CD4-positive, alpha-beta memory T cell (primary cell): ENCODE measurements around the gene FAM227B. TPM values are rescaled to one million over a fixed set of nuclear protein-coding genes. Genes with fewer than 3 reads are reported as not detected.

Experiments
- CTCF ChIA-PET: fragments of 350-600 bp; sonication (Branson Sonifier 250); formaldehyde crosslinking; loops from one replicate; lab custom pipeline; 2021; ENCODE audit warnings: inconsistent platforms; ENCODE audit not compliant: partially characterized antibody; lab: Charles Lee
- POLR2A ChIA-PET: fragments of 350-600 bp; sonication (Branson Sonifier 250); formaldehyde crosslinking; loops from one replicate; lab custom pipeline; 2021; ENCODE audit not compliant: partially characterized antibody; lab: Charles Lee
- DNase-seq, 5 donors: peaks; one replicate each; pipeline versions ENCODE4 v3.0.0 to v3.0.0-alpha.2; 2020 to 2022; ENCODE audit warnings: mixed read lengths in 1 of 5
- H3K27ac ChIP-seq: one replicate; pipeline ENCODE4 v1.7.0; 2013; ENCODE audit warnings: low read depth, low read length
- H3K27me3 ChIP-seq: 2 replicates; pipeline ENCODE4 v1.7.0; 2013; ENCODE audit warnings: mild to moderate bottlenecking, low read length, moderate library complexity; ENCODE audit not compliant: insufficient read depth
- H3K36me3 ChIP-seq: 2 replicates; pipeline ENCODE4 v1.7.0; 2013; ENCODE audit warnings: mild to moderate bottlenecking, low read length, moderate library complexity; ENCODE audit not compliant: insufficient read depth
- H3K4me1 ChIP-seq: 2 replicates; pipeline ENCODE4 v1.7.0; 2013; ENCODE audit warnings: mild to moderate bottlenecking, low read length, moderate library complexity; ENCODE audit not compliant: insufficient read depth
- H3K4me3 ChIP-seq, 2 donors: one replicate each; pipeline ENCODE4 v1.7.0; 2013; ENCODE audit warnings: low read length in 2 of 2, mild to moderate bottlenecking in 1 of 2
- H3K9me3 ChIP-seq, 2 donors: one replicate each; pipeline ENCODE4 v1.7.0; 2013; ENCODE audit warnings: low read length in 2 of 2, control low read depth in 1 of 2; ENCODE audit not compliant: control insufficient read depth in 1 of 2
- H3K27ac Mint-ChIP-seq, 7 donors: one replicate each; pipeline ENCODE4 v1.8.0; 2020 to 2021; ENCODE audit warnings: mixed read lengths in 7 of 7, mild to moderate bottlenecking in 6 of 7, inconsistent platforms in 3 of 7, moderate library complexity in 3 of 7
- H3K27me3 Mint-ChIP-seq, 2 donors: one replicate each; pipeline ENCODE4 v1.8.0; 2020 to 2021; ENCODE audit warnings: mixed read lengths in 2 of 2
- H3K36me3 Mint-ChIP-seq, 2 donors: one replicate each; pipeline ENCODE4 v1.8.0; 2020 to 2021; ENCODE audit warnings: mixed read lengths in 2 of 2, inconsistent platforms in 1 of 2, mild to moderate bottlenecking in 1 of 2
- H3K4me1 Mint-ChIP-seq, 4 donors: one replicate each; pipeline ENCODE4 v1.8.0; 2020 to 2021; ENCODE audit warnings: mixed read lengths in 4 of 4, mild to moderate bottlenecking in 1 of 4
- H3K4me3 Mint-ChIP-seq, 8 donors: one replicate each; pipeline ENCODE4 v1.8.0; 2020 to 2021; ENCODE audit warnings: mixed read lengths in 8 of 8, mild to moderate bottlenecking in 7 of 8, moderate library complexity in 6 of 8, inconsistent platforms in 3 of 8
- H3K9me3 Mint-ChIP-seq, 8 donors: one replicate each; pipeline ENCODE4 v1.8.0; 2020 to 2021; ENCODE audit warnings: mixed read lengths in 8 of 8, mild to moderate bottlenecking in 5 of 8, inconsistent platforms in 3 of 8, moderate library complexity in 1 of 8
- intact Hi-C: fragments of 100-400 bp; cut with micrococcal nuclease; formaldehyde crosslinking; loops from one replicate; pipeline ENCODE4 v1.15.1; 2023
- polyA plus RNA-seq, 2 donors: library from polyadenylated mRNA; unstranded; fragments of 300-500 nt; fragmentation: Illumina TruSeq; gene quantifications; one replicate each; pipeline ENCODE4 v1.2.3, GENCODE V29; 2021
- total RNA-seq, 2 experiments: library from RNA; stranded (reverse); gene quantifications; one replicate each; pipeline ENCODE4 v1.2.3, GENCODE V29; 2021

The FAM227B gene
- total and polyA plus RNA-seq, 4 experiments from 2014 or later: 11.5 to 18.4 (median 13.2) TPM

DNA sequence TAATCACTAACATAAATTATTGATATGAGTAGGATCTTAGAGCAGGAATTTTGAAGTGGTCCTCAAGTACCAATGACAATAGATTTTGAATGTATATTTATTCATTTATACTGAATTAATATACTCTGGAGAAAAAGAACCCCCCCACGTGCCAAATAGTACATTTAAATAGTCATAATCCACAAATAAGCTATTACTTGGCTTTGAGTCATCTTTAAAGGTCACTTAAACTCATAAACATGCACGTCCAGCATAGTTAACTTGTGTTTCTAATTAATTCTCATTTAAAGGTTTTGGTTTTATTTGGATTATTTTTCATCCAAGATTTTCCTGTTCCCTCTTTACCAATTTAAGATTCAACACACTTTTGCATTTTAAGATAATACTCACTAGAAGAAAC is 162.5 kb downstream of the FAM227B start:
- H3K9me3 Mint-ChIP-seq: no peaks in the 10 kb centered on the region
- H3K27ac Mint-ChIP-seq: no peak overlapping the region
- H3K36me3 Mint-ChIP-seq: no peaks in the 10 kb centered on the region
- intact Hi-C loops: no loop called here
- Histone ChIP-seq H3K27me3 (no peaks in the 10 kb centered on the region), H3K4me3 (no peak overlapping the region), H3K4me1 (no peaks in the 10 kb centered on the region), H3K27ac (no peak overlapping the region), H3K9me3 (no peaks in the 10 kb centered on the region), H3K36me3 (no peaks in the 10 kb centered on the region)
- H3K4me1 Mint-ChIP-seq: no peaks in the 10 kb centered on the region
- H3K27me3 Mint-ChIP-seq: peaks cover 10 to 12% of the 10 kb centered on the region in 2 donors
- POLR2A ChIA-PET: no interaction called here
- DNase-seq: no peak
- H3K4me3 Mint-ChIP-seq: no peak overlapping the region
- CTCF ChIA-PET: no interaction called here

- Mint-ChIP-seq H3K4me1 (no peaks in the 10 kb centered on the region), H3K4me3 (no peak overlapping the region), H3K27ac (no peak overlapping the region), H3K9me3 (no peaks in the 10 kb centered on the region), H3K36me3 (no peaks in the 10 kb centered on the region), H3K27me3 (peaks cover 10 to 12% of the 10 kb centered on the region in 2 donors)
- Histone ChIP-seq H3K27me3 (no peaks in the 10 kb centered on the region), H3K4me1 (no peaks in the 10 kb centered on the region), H3K9me3 (no peaks in the 10 kb centered on the region), H3K27ac (no peak overlapping the region), H3K4me3 (no peak overlapping the region), H3K36me3 (no peaks in the 10 kb centered on the region)
- intact Hi-C loops: no loop called here
- DNase-seq: no peak
- CTCF ChIA-PET: no interaction called here
- POLR2A ChIA-PET: no interaction called here
Measured at GRCh38 chr15:49456166-49456565, 164.5 kb downstream of the FAM227B start.

DNA sequence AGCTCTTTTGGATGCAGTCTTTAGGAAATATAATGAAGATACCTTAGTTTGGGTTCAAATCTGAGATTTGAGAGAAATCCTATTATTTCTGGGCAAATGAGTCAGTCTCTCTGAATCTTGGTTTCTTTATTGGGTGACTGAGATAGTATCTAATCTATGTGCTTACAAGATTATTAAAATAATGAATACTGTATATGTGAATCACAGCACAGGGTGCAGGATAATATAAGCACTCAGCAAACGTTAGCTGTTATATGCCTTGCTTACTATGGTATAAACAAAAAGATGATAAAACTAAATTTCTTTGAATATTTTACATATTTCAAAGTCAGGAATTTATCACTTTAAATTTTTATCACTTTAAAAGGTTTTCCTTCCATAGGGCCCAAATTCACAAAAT is 168.0 kb downstream of the FAM227B start:
- POLR2A ChIA-PET: no interaction called here
- Mint-ChIP-seq H3K36me3 (no peaks in the 10 kb centered on the region), H3K4me1 (no peaks in the 10 kb centered on the region), H3K27me3 (peaks cover 10 to 14% of the 10 kb centered on the region in 2 donors), H3K9me3 (no peaks in the 10 kb centered on the region), H3K4me3 (no peak overlapping the region), H3K27ac (no peak overlapping the region)
- Histone ChIP-seq H3K27me3 (no peaks in the 10 kb centered on the region), H3K9me3 (no peaks in the 10 kb centered on the region), H3K36me3 (no peaks in the 10 kb centered on the region), H3K4me3 (no peak overlapping the region), H3K4me1 (no peaks in the 10 kb centered on the region), H3K27ac (no peak overlapping the region)
- no peak for DNase-seq
- CTCF ChIA-PET: no interaction called here
- intact Hi-C loops: no loop called here

DNA sequence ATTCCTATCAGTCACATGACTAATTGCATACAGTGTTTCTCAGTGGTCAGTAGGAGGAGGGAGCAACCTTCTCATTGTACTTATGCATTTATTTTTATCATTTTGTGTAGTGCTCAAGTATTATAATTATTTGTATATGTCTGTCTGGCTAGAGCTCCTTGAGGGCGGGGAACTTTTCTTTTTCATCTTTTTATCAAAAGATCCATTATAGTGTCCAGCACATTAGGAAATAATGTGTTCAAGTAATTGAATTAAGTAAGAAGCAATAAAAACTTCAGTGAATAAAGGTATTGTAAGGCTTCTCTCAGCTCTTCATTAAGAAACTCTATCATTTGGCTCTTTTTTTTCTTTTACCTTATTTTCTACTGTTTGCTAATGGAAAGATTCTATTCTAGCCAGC is 178.8 kb downstream of the FAM227B start:
- H3K9me3 ChIP-seq: no peaks in the 10 kb centered on the region
- no peaks in the 10 kb centered on the region for H3K27me3 ChIP-seq
- H3K4me3 Mint-ChIP-seq: no peak overlapping the region
- H3K4me1 ChIP-seq: no peaks in the 10 kb centered on the region
- peaks cover 0 to 12% (median 3%) of the 10 kb centered on the region in 4 donors for H3K4me1 Mint-ChIP-seq
- H3K27ac ChIP-seq: no peak overlapping the region
- H3K9me3 Mint-ChIP-seq: no peaks in the 10 kb centered on the region
- H3K27me3 Mint-ChIP-seq: peaks cover 1 to 2% of the 10 kb centered on the region in 2 donors
- intact Hi-C loops: no loop called here
- ChIA-PET POLR2A (no interaction called here), CTCF (no interaction called here)
- H3K4me3 ChIP-seq: no peak overlapping the region
- DNase-seq: no peak
- no peaks in the 10 kb centered on the region for H3K36me3 Mint-ChIP-seq
- no peak overlapping the region for H3K27ac Mint-ChIP-seq
- H3K36me3 ChIP-seq: no peaks in the 10 kb centered on the region

- H3K9me3 ChIP-seq: no peaks in the 10 kb centered on the region
- no peaks in the 10 kb centered on the region for H3K4me1 ChIP-seq
- Mint-ChIP-seq H3K9me3 (no peaks in the 10 kb centered on the region), H3K27ac (no peak overlapping the region), H3K36me3 (no peaks in the 10 kb centered on the region), H3K4me1 (peaks cover 0 to 12% (median 3%) of the 10 kb centered on the region in 4 donors), H3K27me3 (peaks cover 1 to 2% of the 10 kb centered on the region in 2 donors), H3K4me3 (no peak overlapping the region)
- ChIA-PET POLR2A (no interaction called here), CTCF (no interaction called here)
- H3K36me3 ChIP-seq: no peaks in the 10 kb centered on the region
- H3K27me3 ChIP-seq: no peaks in the 10 kb centered on the region
- no peak for DNase-seq
- H3K4me3 ChIP-seq: no peak overlapping the region
- intact Hi-C loops: no loop called here
- H3K27ac ChIP-seq: no peak overlapping the region
Measured at GRCh38 chr15:49441356-49441755, 179.3 kb downstream of the FAM227B start.

DNA sequence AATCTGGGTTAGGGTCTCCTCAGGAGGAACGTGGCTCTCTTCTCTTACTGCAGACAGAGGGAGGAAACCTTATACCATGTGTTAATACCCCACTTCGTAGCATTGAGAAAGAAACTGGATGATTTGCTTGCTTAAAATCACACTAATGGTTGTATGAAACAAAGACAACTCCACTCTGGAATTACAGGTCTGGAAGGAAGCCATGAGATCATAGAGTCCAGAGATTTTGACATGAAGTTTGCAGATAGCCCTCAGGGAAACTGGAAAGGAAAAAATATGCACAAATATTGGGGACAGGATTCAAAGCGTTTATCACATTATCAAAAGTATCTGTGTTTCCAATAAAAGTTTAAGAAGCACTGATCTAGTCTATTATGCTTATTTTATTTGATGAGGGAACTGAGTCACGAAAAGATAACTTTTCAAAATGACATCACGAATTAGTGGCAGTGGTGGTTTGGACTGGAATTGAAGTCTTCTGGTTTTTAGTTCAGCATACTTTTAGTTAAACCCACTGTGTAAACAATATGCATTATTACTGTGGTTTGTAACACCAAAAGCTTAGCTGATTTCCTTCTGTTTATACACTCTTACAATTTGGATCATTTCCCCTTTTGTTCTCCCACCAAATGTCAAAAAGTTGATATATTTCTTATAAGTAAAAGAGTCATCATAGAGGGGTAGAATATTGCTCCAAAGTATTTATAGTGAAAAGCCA is 180.8 kb downstream of the FAM227B start:
- Mint-ChIP-seq H3K36me3 (no peaks in the 10 kb centered on the region), H3K27me3 (peaks cover 1 to 2% of the 10 kb centered on the region in 2 donors), H3K27ac (no peak overlapping the region), H3K4me1 (peaks cover 0 to 12% (median 3%) of the 10 kb centered on the region in 4 donors), H3K4me3 (no peak overlapping the region), H3K9me3 (no peaks in the 10 kb centered on the region)
- CTCF ChIA-PET: no interaction called here
- POLR2A ChIA-PET: no interaction called here
- Histone ChIP-seq H3K27me3 (no peaks in the 10 kb centered on the region), H3K4me1 (no peaks in the 10 kb centered on the region), H3K36me3 (no peaks in the 10 kb centered on the region), H3K4me3 (no peak overlapping the region), H3K9me3 (no peaks in the 10 kb centered on the region), H3K27ac (no peak overlapping the region)
- intact Hi-C loops: no loop called here
- no peak for DNase-seq

GRCh38 chr15:49438962-49439631 is 181.5 kb downstream of the FAM227B start:
- Histone ChIP-seq H3K27ac (no peak overlapping the region), H3K27me3 (no peaks in the 10 kb centered on the region), H3K4me1 (no peaks in the 10 kb centered on the region), H3K9me3 (no peaks in the 10 kb centered on the region), H3K36me3 (no peaks in the 10 kb centered on the region), H3K4me3 (no peak overlapping the region)
- DNase-seq: no peak
- no peak overlapping the region for H3K4me3 Mint-ChIP-seq
- no peak overlapping the region for H3K27ac Mint-ChIP-seq
- peaks cover 1 to 2% of the 10 kb centered on the region in 2 donors for H3K27me3 Mint-ChIP-seq
- intact Hi-C loops: no loop called here
- H3K36me3 Mint-ChIP-seq: no peaks in the 10 kb centered on the region
- ChIA-PET CTCF (no interaction called here), POLR2A (no interaction called here)
- peaks cover 0 to 12% (median 3%) of the 10 kb centered on the region in 4 donors for H3K4me1 Mint-ChIP-seq
- no peaks in the 10 kb centered on the region for H3K9me3 Mint-ChIP-seq
